SK-N-SH treated with all-trans-retinoic acid at 6 μM for 48 hours (cell line): ENCODE data around the gene TTLL6.

ENCODE experiments used
- ATAC-seq: fragments of 200-7000 bp; cut with Tn5 transposase; 3 replicates; pipeline ENCODE4 v1.9.1; 2020; ENCODE audit warnings: mild to moderate bottlenecking, moderate library complexity
- ARNTL ChIP-seq: fragments of 450-650 bp; formaldehyde crosslinking; IDR thresholded peaks from 2 replicates; pipeline ENCODE4 v1.5.0; 2020; ENCODE audit warnings: low read depth, mild to moderate bottlenecking, moderate library complexity, borderline replicate concordance
- BACH2 ChIP-seq: fragments of 250-450 bp; sonication (Bioruptor Pico); IDR thresholded peaks from 2 replicates; pipeline ENCODE4 v1.9.0; 2021; ENCODE audit warnings: mild to moderate bottlenecking, borderline replicate concordance
- CSDC2 ChIP-seq: fragments of 250-450 bp; sonication (Bioruptor Pico); IDR thresholded peaks from 2 replicates; pipeline ENCODE4 v1.5.0; 2020; ENCODE audit warnings: mild to moderate bottlenecking, moderate library complexity
- GLIS3 ChIP-seq: fragments of 250-450 bp; sonication (Bioruptor Pico); IDR thresholded peaks from 2 replicates; pipeline ENCODE4 v1.5.0; 2020; ENCODE audit warnings: mild to moderate bottlenecking, moderate library complexity
- ISL1 ChIP-seq: fragments of 250-450 bp; sonication (Bioruptor Pico); IDR thresholded peaks from 2 replicates; pipeline ENCODE4 v2.1.2; 2022; ENCODE audit warnings: mild to moderate bottlenecking, moderate library complexity
- OSR1 ChIP-seq: fragments of 250-450 bp; sonication (Bioruptor Pico); IDR thresholded peaks from 2 replicates; pipeline ENCODE4 v1.8.0; 2022; ENCODE audit warnings: moderate library complexity, mild to moderate bottlenecking, inconsistent platforms
- POU6F1 ChIP-seq: fragments of 250-450 bp; sonication (Bioruptor Pico); IDR thresholded peaks from 2 replicates; pipeline ENCODE4 v1.8.0; 2021; ENCODE audit warnings: low read depth, mild to moderate bottlenecking, moderate library complexity, borderline replicate concordance
- PPARA ChIP-seq: fragments of 250-450 bp; sonication (Bioruptor Pico); IDR thresholded peaks from 2 replicates; pipeline ENCODE4 v1.5.0; 2020; ENCODE audit warnings: mild to moderate bottlenecking, borderline replicate concordance
- RARB ChIP-seq: fragments of 250-450 bp; sonication (Bioruptor Pico); IDR thresholded peaks from 2 replicates; pipeline ENCODE4 v1.8.0; 2021; ENCODE audit warnings: mild to moderate bottlenecking, moderate library complexity
- SNAI2 ChIP-seq: fragments of 250-450 bp; sonication (Bioruptor Pico); IDR thresholded peaks from 2 replicates; pipeline ENCODE4 v1.5.0; 2020; ENCODE audit warnings: mild to moderate bottlenecking, moderate library complexity
- TCF4 ChIP-seq: fragments of 250-450 bp; sonication (Bioruptor Pico); IDR thresholded peaks from 2 replicates; pipeline ENCODE4 v1.8.0; 2021; ENCODE audit warnings: mild to moderate bottlenecking, moderate library complexity, borderline replicate concordance
- TOX ChIP-seq: fragments of 250-450 bp; sonication (Bioruptor Pico); IDR thresholded peaks from 2 replicates; pipeline ENCODE4 v1.8.0; 2021; ENCODE audit warnings: mild to moderate bottlenecking, moderate library complexity, borderline replicate concordance
- TSHZ2 ChIP-seq: fragments of 250-450 bp; sonication (Bioruptor Pico); IDR thresholded peaks from 2 replicates; pipeline ENCODE4 v1.5.0; 2020; ENCODE audit warnings: mild to moderate bottlenecking, moderate library complexity
- ZFP3 ChIP-seq: fragments of 250-450 bp; sonication (Bioruptor Pico); IDR thresholded peaks from 2 replicates; pipeline ENCODE4 v1.5.0; 2020; ENCODE audit warnings: mild to moderate bottlenecking, moderate library complexity
- ZFP30 ChIP-seq: fragments of 450-650 bp; formaldehyde crosslinking; IDR thresholded peaks from 2 replicates; pipeline ENCODE4 v1.5.0; 2022; ENCODE audit warnings: mild to moderate bottlenecking, moderate library complexity
- ZNF565 ChIP-seq: fragments of 450-650 bp; formaldehyde crosslinking; conservative IDR thresholded peaks from 2 replicates; pipeline ENCODE4 v1.5.0; 2020; ENCODE audit warnings: low read depth, mild to moderate bottlenecking, moderate library complexity
- ZNF70 ChIP-seq: fragments of 450-650 bp; formaldehyde crosslinking; IDR thresholded peaks from 2 replicates; pipeline ENCODE4 v1.5.0; 2020; ENCODE audit warnings: mild to moderate bottlenecking, moderate library complexity
- ZNF8 ChIP-seq: fragments of 450-650 bp; formaldehyde crosslinking; IDR thresholded peaks from 2 replicates; pipeline ENCODE4 v1.5.0; 2020; ENCODE audit warnings: mild to moderate bottlenecking, moderate library complexity

TTLL6 gene

GRCh38 chr17:48819466-48819865 is 2.4 kb upstream of the TTLL6 start:
- no peak for TF ChIP-seq TSHZ2 (CRISPR knock-in tag)
- TF ChIP-seq ZNF8 (CRISPR knock-in tag), result no peak
- TF ChIP-seq RARB, result no peak
- no peak for TF ChIP-seq ZFP30 (CRISPR knock-in tag)
- TF ChIP-seq TCF4 (CRISPR knock-in tag), result no peak
- TF ChIP-seq SNAI2 (CRISPR knock-in tag), result no peak
- TF ChIP-seq PPARA (CRISPR knock-in tag), result no peak
- no peak for TF ChIP-seq OSR1 (CRISPR knock-in tag)
- TF ChIP-seq ZNF565 (CRISPR knock-in tag), result no peak
- TF ChIP-seq TOX (CRISPR knock-in tag), result no peak
- no peak for TF ChIP-seq ZFP3 (CRISPR knock-in tag)
- TF ChIP-seq ISL1, result no peak
- ATAC-seq, result no peak

GRCh38 chr17:48818361-48818841 is 1.4 kb upstream of the TTLL6 start:
- ATAC-seq, result no peak
- TF ChIP-seq ARNTL (CRISPR knock-in tag) (no peak), ZNF70 (no peak), TOX (CRISPR knock-in tag) (no peak), TSHZ2 (CRISPR knock-in tag) (no peak), PPARA (CRISPR knock-in tag) (no peak), POU6F1 (CRISPR knock-in tag) (no peak), GLIS3 (no peak), CSDC2 (CRISPR knock-in tag) (no peak), ZNF8 (CRISPR knock-in tag) (no peak), BACH2 (CRISPR knock-in tag) (no peak), TCF4 (CRISPR knock-in tag) (no peak)

- no peak for ATAC-seq
- no peak for TF ChIP-seq TCF4 (CRISPR knock-in tag)
- TF ChIP-seq POU6F1 (CRISPR knock-in tag), result no peak
- no peak for TF ChIP-seq ZFP3 (CRISPR knock-in tag)
- no peak for TF ChIP-seq ARNTL (CRISPR knock-in tag)
- no peak for TF ChIP-seq BACH2 (CRISPR knock-in tag)
- TF ChIP-seq SNAI2 (CRISPR knock-in tag), result no peak
- no peak for TF ChIP-seq PPARA (CRISPR knock-in tag)
Measured at GRCh38 chr17:48816438-48816773, 623 bp downstream of the TTLL6 start.

- TF ChIP-seq ISL1 (no peak), ZNF8 (CRISPR knock-in tag) (no peak), ZNF70 (no peak), ARNTL (CRISPR knock-in tag) (no peak), ZFP30 (CRISPR knock-in tag) (no peak)
- ATAC-seq, result no peak
Measured at GRCh38 chr17:48815311-48815710, 1.7 kb downstream of the TTLL6 start.
